Neural cell (in vitro differentiated cells): Measurements from ENCODE around the gene CPSF2. TPM values are rescaled to one million over a fixed set of nuclear protein-coding genes. Genes with fewer than 3 reads are reported as not detected.

Source experiments
- H2AFZ ChIP-seq: fragments of 200-600, 300-800 bp; sonication (generic), shearing (Covaris generic); 2 replicates; pipeline ENCODE4 v1.6.0; 2014; ENCODE audit warnings: low read depth, mild to moderate bottlenecking, antibody characterized with exemption, low read length, moderate library complexity
- H3F3A ChIP-seq: fragments of 200-600 bp; shearing (Covaris generic); 2 replicates; pipeline ENCODE4 v1.6.1; 2016; ENCODE audit warnings: mild to moderate bottlenecking, moderate library complexity, mixed read lengths, antibody characterized with exemption, low read length; ENCODE audit not compliant: insufficient read depth, poor library complexity, severe bottlenecking
- H3K27ac ChIP-seq: fragments of 200-600, 300-800 bp; sonication (generic), shearing (Covaris generic); 2 replicates; pipeline ENCODE4 v1.5.1; 2014; ENCODE audit warnings: mild to moderate bottlenecking, low read length, moderate library complexity
- H3K27me3 ChIP-seq: fragments of 300-800, 200-600 bp; sonication (generic), shearing (Covaris generic); 2 replicates; pipeline ENCODE4 v1.6.0; 2014; ENCODE audit warnings: mild to moderate bottlenecking, low read depth, low read length, moderate library complexity; ENCODE audit not compliant: insufficient read depth
- H3K36me3 ChIP-seq: fragments of 300-800, 200-600 bp; sonication (generic), shearing (Covaris generic); 2 replicates; pipeline ENCODE4 v1.5.1; 2014; ENCODE audit warnings: mild to moderate bottlenecking, antibody characterized with exemption, low read length, moderate library complexity; ENCODE audit not compliant: insufficient read depth
- H3K4me2 ChIP-seq: fragments of 300-800, 200-600 bp; sonication (generic), shearing (Covaris generic); 2 replicates; pipeline ENCODE4 v1.6.0; 2014; ENCODE audit warnings: mild to moderate bottlenecking, low read length
- H3K4me3 ChIP-seq: fragments of 300-800, 200-600 bp; sonication (generic), shearing (Covaris generic); 2 replicates; pipeline ENCODE4 v1.5.1; 2014; ENCODE audit warnings: mild to moderate bottlenecking, low read length, moderate library complexity
- H3K79me2 ChIP-seq: fragments of 200-600 bp; shearing (Covaris generic); replicated peaks from 2 replicates; pipeline ENCODE4 v1.6.0; 2014; ENCODE audit warnings: mild to moderate bottlenecking, low read length, moderate library complexity; ENCODE audit not compliant: insufficient read depth
- H3K9ac ChIP-seq: fragments of 300-800, 200-600 bp; sonication (generic), shearing (Covaris generic); 2 replicates; pipeline ENCODE4 v1.6.1; 2016; ENCODE audit warnings: mild to moderate bottlenecking, low read length, mixed read lengths
- H3K9me2 ChIP-seq: fragments of 200-600 bp; shearing (Covaris generic); 2 replicates; pipeline ENCODE4 v1.6.1; 2016; ENCODE audit warnings: mild to moderate bottlenecking, low read length, mixed read lengths; ENCODE audit not compliant: insufficient read depth
- H3K9me3 ChIP-seq: fragments of 200-600, 300-800 bp; sonication (generic), shearing (Covaris generic); 2 replicates; pipeline ENCODE4 v1.6.1; 2016; ENCODE audit warnings: mild to moderate bottlenecking, mixed run types, low read length, moderate library complexity, mixed read lengths
- H4K20me1 ChIP-seq: fragments of 200-600 bp; shearing (Covaris generic); 2 replicates; pipeline ENCODE4 v1.6.1; 2016; ENCODE audit warnings: mild to moderate bottlenecking, mixed run types; ENCODE audit not compliant: insufficient read depth
- EP300 ChIP-seq: fragments of 450-650 bp; conservative IDR thresholded peaks from 2 replicates; pipeline ENCODE4 v1.6.1; 2014; ENCODE audit warnings: antibody characterized with exemption, mild to moderate bottlenecking, moderate library complexity; ENCODE audit not compliant: poor library complexity, severe bottlenecking
- EZH2 ChIP-seq: fragments of 200-600, 300-800 bp; shearing (Covaris generic), sonication (generic); IDR thresholded peaks from 2 replicates; pipeline ENCODE4 v1.6.1; 2014; ENCODE audit warnings: antibody characterized with exemption, low read length, borderline replicate concordance, mild to moderate bottlenecking; ENCODE audit not compliant: insufficient read depth, poor library complexity, severe bottlenecking
- MXI1 ChIP-seq: fragments of 450-650 bp; conservative IDR thresholded peaks from 2 replicates; pipeline ENCODE4 v1.6.1; 2014; ENCODE audit warnings: antibody characterized with exemption, mild to moderate bottlenecking; ENCODE audit not compliant: poor library complexity, severe bottlenecking
- POLR2AphosphoS5 ChIP-seq: IDR thresholded peaks from 2 replicates; pipeline ENCODE4 v1.6.1; 2012
- RAD21 ChIP-seq: fragments of 450-650 bp; conservative IDR thresholded peaks from 2 replicates; pipeline ENCODE4 v1.6.1; 2014; ENCODE audit warnings: antibody characterized with exemption, mild to moderate bottlenecking, moderate library complexity
- SMC3 ChIP-seq: fragments of 450-650 bp; conservative IDR thresholded peaks from 2 replicates; pipeline ENCODE4 v1.6.1; 2014; ENCODE audit warnings: antibody characterized with exemption, mild to moderate bottlenecking, moderate library complexity; ENCODE audit not compliant: poor library complexity
- TAF1 ChIP-seq: IDR thresholded peaks from 2 replicates; pipeline ENCODE4 v1.6.1; 2012; ENCODE audit warnings: low read depth
- polyA plus RNA-seq: library from polyadenylated mRNA; depleted of rRNA; stranded (reverse); fragments of >200 nt; gene quantifications from 2 replicates; pipeline ENCODE4 v1.2.3, GENCODE V29; 2014
- TF ChIP-seq, protein P1 (sequence below): IDR thresholded peaks from 2 replicates; pipeline ENCODE4 v1.6.1; 2012; ENCODE audit warnings: borderline replicate concordance
- TF ChIP-seq, protein P2 (sequence below): fragments of 450-650 bp; IDR thresholded peaks from 2 replicates; pipeline ENCODE4 v1.5.1; 2014; ENCODE audit warnings: antibody characterized with exemption, mild to moderate bottlenecking, moderate library complexity; ENCODE audit not compliant: poor library complexity, severe bottlenecking

CPSF2 gene
- polyA plus RNA-seq, 1 donor from 2014 or later = 18.5 TPM

DNA sequence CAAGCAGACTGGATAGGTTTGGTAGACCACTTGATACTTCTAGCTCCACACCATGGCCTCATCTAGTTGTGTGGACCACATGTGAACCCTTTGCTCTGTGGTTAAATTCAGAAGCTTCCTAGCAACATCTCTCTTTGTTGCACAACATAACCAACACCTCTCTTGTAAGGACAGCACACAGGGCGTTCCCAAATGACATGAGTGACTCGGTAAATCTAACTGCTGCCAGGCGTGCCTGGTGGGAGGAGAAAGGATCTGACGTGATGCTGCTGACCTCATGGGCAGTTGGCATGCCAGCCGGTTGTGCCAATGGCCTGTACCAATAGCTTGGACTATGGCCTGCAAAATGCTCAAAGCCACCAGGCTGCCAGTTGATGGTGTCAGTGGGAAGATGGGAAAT is 93.8 kb downstream of the CPSF2 start:
- Histone ChIP-seq H4K20me1 (no peaks in the 10 kb centered on the region), H3K27ac (no peak overlapping the region), H3F3A (no peaks in the 10 kb centered on the region), H3K9me2 (no peaks in the 10 kb centered on the region), H3K9ac (no peak overlapping the region), H3K4me2 (no peak overlapping the region), H3K4me3 (no peak overlapping the region), H3K27me3 (no peaks in the 10 kb centered on the region), H2AFZ (no peak overlapping the region), H3K36me3 (no peaks in the 10 kb centered on the region), H3K79me2 (no peaks in the 10 kb centered on the region), H3K9me3 (no peaks in the 10 kb centered on the region)
- TF ChIP-seq MXI1 (no peak), EP300 (no peak), SMC3 (no peak)
- TF ChIP-seq, protein P1, sequence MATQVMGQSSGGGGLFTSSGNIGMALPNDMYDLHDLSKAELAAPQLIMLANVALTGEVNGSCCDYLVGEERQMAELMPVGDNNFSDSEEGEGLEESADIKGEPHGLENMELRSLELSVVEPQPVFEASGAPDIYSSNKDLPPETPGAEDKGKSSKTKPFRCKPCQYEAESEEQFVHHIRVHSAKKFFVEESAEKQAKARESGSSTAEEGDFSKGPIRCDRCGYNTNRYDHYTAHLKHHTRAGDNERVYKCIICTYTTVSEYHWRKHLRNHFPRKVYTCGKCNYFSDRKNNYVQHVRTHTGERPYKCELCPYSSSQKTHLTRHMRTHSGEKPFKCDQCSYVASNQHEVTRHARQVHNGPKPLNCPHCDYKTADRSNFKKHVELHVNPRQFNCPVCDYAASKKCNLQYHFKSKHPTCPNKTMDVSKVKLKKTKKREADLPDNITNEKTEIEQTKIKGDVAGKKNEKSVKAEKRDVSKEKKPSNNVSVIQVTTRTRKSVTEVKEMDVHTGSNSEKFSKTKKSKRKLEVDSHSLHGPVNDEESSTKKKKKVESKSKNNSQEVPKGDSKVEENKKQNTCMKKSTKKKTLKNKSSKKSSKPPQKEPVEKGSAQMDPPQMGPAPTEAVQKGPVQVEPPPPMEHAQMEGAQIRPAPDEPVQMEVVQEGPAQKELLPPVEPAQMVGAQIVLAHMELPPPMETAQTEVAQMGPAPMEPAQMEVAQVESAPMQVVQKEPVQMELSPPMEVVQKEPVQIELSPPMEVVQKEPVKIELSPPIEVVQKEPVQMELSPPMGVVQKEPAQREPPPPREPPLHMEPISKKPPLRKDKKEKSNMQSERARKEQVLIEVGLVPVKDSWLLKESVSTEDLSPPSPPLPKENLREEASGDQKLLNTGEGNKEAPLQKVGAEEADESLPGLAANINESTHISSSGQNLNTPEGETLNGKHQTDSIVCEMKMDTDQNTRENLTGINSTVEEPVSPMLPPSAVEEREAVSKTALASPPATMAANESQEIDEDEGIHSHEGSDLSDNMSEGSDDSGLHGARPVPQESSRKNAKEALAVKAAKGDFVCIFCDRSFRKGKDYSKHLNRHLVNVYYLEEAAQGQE = no peak
- TF ChIP-seq, protein P2, sequence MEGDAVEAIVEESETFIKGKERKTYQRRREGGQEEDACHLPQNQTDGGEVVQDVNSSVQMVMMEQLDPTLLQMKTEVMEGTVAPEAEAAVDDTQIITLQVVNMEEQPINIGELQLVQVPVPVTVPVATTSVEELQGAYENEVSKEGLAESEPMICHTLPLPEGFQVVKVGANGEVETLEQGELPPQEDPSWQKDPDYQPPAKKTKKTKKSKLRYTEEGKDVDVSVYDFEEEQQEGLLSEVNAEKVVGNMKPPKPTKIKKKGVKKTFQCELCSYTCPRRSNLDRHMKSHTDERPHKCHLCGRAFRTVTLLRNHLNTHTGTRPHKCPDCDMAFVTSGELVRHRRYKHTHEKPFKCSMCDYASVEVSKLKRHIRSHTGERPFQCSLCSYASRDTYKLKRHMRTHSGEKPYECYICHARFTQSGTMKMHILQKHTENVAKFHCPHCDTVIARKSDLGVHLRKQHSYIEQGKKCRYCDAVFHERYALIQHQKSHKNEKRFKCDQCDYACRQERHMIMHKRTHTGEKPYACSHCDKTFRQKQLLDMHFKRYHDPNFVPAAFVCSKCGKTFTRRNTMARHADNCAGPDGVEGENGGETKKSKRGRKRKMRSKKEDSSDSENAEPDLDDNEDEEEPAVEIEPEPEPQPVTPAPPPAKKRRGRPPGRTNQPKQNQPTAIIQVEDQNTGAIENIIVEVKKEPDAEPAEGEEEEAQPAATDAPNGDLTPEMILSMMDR = no peak

DNA sequence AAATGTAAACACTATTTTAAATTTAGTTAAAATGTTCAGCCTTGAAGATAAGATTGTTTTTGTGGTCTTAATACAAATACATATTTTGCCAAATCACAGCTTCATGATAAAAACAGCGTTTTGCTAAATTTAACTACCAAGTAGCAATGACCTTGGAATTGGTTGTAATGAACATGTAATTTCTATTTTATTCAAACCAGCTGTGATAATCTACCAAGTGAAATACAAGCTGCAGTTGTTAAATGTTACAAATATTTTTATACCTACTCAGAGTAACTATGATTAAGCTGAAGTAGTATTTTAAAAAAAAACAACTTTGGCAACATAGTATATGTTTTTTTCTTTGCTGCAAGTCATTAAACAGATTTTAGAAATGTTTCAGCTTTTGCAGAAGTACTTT is 96.2 kb downstream of the CPSF2 start:
- H4K20me1 ChIP-seq = no peaks in the 10 kb centered on the region
- H3K9me3 ChIP-seq = no peaks in the 10 kb centered on the region
- H3K79me2 ChIP-seq = no peaks in the 10 kb centered on the region
- TF ChIP-seq POLR2AphosphoS5 (no peak), EP300 (no peak), EZH2 (no peak), MXI1 (no peak), RAD21 (no peak), TAF1 (no peak), SMC3 (no peak)
- TF ChIP-seq, protein P1 = no peak
- TF ChIP-seq, protein P2 = no peak
- no peaks in the 10 kb centered on the region for H3K36me3 ChIP-seq
- no peak overlapping the region for H3K27ac ChIP-seq
- H3K27me3 ChIP-seq = no peaks in the 10 kb centered on the region
- no peaks in the 10 kb centered on the region for H3K9me2 ChIP-seq
- no peak overlapping the region for H3K4me2 ChIP-seq
- no peaks in the 10 kb centered on the region for H3F3A ChIP-seq
- no peak overlapping the region for H3K4me3 ChIP-seq
- no peak overlapping the region for H3K9ac ChIP-seq
- no peak overlapping the region for H2AFZ ChIP-seq
